Activated T-cell treated with anti-CD3 and anti-CD28 coated beads, Interleukin-2, amount 50 U/mL, for 24 hours (primary cell): ENCODE results near the gene KIF18B.
A peak's percentile ranks its signal among the peaks of the same experiment; 100 is the strongest.

Source experiments
- DNase-seq: peaks from one replicate; pipeline ENCODE4 v3.0.0-alpha.2; 2020
- H3K27ac Mint-ChIP-seq: 2 replicates; pipeline ENCODE4 v1.8.0; 2020; ENCODE audit warnings: mild to moderate bottlenecking, mixed read lengths
- H3K27me3 Mint-ChIP-seq: 2 replicates; pipeline ENCODE4 v1.8.0; 2020; ENCODE audit warnings: mixed read lengths
- H3K36me3 Mint-ChIP-seq: 2 replicates; pipeline ENCODE4 v1.8.0; 2020; ENCODE audit warnings: low read depth, mixed read lengths
- H3K4me1 Mint-ChIP-seq: 2 replicates; pipeline ENCODE4 v1.8.0; 2020; ENCODE audit warnings: low read depth, mixed read lengths
- H3K4me3 Mint-ChIP-seq: 2 replicates; pipeline ENCODE4 v1.8.0; 2020; ENCODE audit warnings: mild to moderate bottlenecking, moderate library complexity, mixed read lengths
- H3K9me3 Mint-ChIP-seq: 2 replicates; pipeline ENCODE4 v1.8.0; 2020; ENCODE audit warnings: mixed read lengths

Gene KIF18B

GRCh38 chr17:44921122-44921882 lies 26.3 kb downstream of the KIF18B start:
- peaks cover 24% of the 10 kb centered on the region for H3K27me3 Mint-ChIP-seq
- no peak overlapping the region for H3K27ac Mint-ChIP-seq
- H3K4me1 Mint-ChIP-seq: peaks cover 5% of the 10 kb centered on the region
- no peaks in the 10 kb centered on the region for H3K9me3 Mint-ChIP-seq
- no peak overlapping the region for H3K4me3 Mint-ChIP-seq
- peaks cover 11% of the 10 kb centered on the region for H3K36me3 Mint-ChIP-seq
- no peak for DNase-seq

- no peaks in the 10 kb centered on the region for H3K9me3 Mint-ChIP-seq
- H3K4me3 Mint-ChIP-seq: no peak overlapping the region
- H3K27me3 Mint-ChIP-seq: peaks cover 24% of the 10 kb centered on the region
- peaks cover 4% of the 10 kb centered on the region for H3K36me3 Mint-ChIP-seq
- no peak overlapping the region for H3K27ac Mint-ChIP-seq
- peaks cover 5% of the 10 kb centered on the region for H3K4me1 Mint-ChIP-seq
- DNase-seq: no peak
These were observed 27.0 kb downstream of the KIF18B start for GRCh38 chr17:44920565-44920940.

GRCh38 chr17:44919885-44920564 lies 27.5 kb downstream of the KIF18B start:
- Mint-ChIP-seq H3K27me3 (peaks cover 24% of the 10 kb centered on the region), H3K27ac (no peak overlapping the region), H3K4me1 (peaks cover 5% of the 10 kb centered on the region), H3K9me3 (no peaks in the 10 kb centered on the region), H3K4me3 (no peak overlapping the region), H3K36me3 (no peaks in the 10 kb centered on the region)
- DNase-seq: peak; percentile 68

GRCh38 chr17:44919411-44919810 lies 28.2 kb downstream of the KIF18B start:
- Mint-ChIP-seq H3K36me3 (no peaks in the 10 kb centered on the region), H3K4me1 (peaks cover 5% of the 10 kb centered on the region), H3K27me3 (peaks cover 30% of the 10 kb centered on the region), H3K4me3 (no peak overlapping the region), H3K9me3 (no peaks in the 10 kb centered on the region), H3K27ac (no peak overlapping the region)
- DNase-seq: no peak

- no peaks in the 10 kb centered on the region for H3K9me3 Mint-ChIP-seq
- no peak overlapping the region for H3K4me3 Mint-ChIP-seq
- H3K27me3 Mint-ChIP-seq: peaks cover 40% of the 10 kb centered on the region
These were observed 29.6 kb downstream of the KIF18B start for GRCh38 chr17:44918006-44918405.

GRCh38 chr17:44917456-44917855 lies 30.1 kb downstream of the KIF18B start:
- Mint-ChIP-seq H3K36me3 (no peaks in the 10 kb centered on the region), H3K4me1 (peaks cover 5% of the 10 kb centered on the region), H3K9me3 (no peaks in the 10 kb centered on the region), H3K27ac (no peak overlapping the region), H3K27me3 (peaks cover 40% of the 10 kb centered on the region), H3K4me3 (no peak overlapping the region)
- DNase-seq: no peak

More at GRCh38 chr17:44918006-44918405, 29.6 kb downstream of the KIF18B start:
- Mint-ChIP-seq H3K4me1 (peaks cover 5% of the 10 kb centered on the region), H3K36me3 (no peaks in the 10 kb centered on the region), H3K27ac (no peak overlapping the region)
- DNase-seq: no peak

GRCh38 chr17:44916781-44917241 lies 30.8 kb downstream of the KIF18B start:
- peaks cover 5% of the 10 kb centered on the region for H3K4me1 Mint-ChIP-seq
- no peaks in the 10 kb centered on the region for H3K9me3 Mint-ChIP-seq

GRCh38 chr17:44915862-44916780 lies 31.5 kb downstream of the KIF18B start:
- no peak for DNase-seq
- H3K27me3 Mint-ChIP-seq: peaks cover 41% of the 10 kb centered on the region
- H3K36me3 Mint-ChIP-seq: no peaks in the 10 kb centered on the region
- no peaks in the 10 kb centered on the region for H3K9me3 Mint-ChIP-seq
- H3K4me3 Mint-ChIP-seq: no peak overlapping the region
- H3K27ac Mint-ChIP-seq: no peak overlapping the region
- peaks cover 5% of the 10 kb centered on the region for H3K4me1 Mint-ChIP-seq

More at GRCh38 chr17:44916781-44917241, 30.8 kb downstream of the KIF18B start:
- H3K27ac Mint-ChIP-seq: no peak overlapping the region
- DNase-seq: no peak
- no peaks in the 10 kb centered on the region for H3K36me3 Mint-ChIP-seq
- no peak overlapping the region for H3K4me3 Mint-ChIP-seq
- H3K27me3 Mint-ChIP-seq: peaks cover 42% of the 10 kb centered on the region

- Mint-ChIP-seq H3K4me3 (no peak within 1 kb of the TSS), H3K27ac (no peak within 1 kb of the TSS), H3K27me3 (peaks cover 41% of the 10 kb centered on the region), H3K4me1 (peaks cover 11% of the 10 kb centered on the region), H3K9me3 (no peaks in the 10 kb centered on the region), H3K36me3 (no peaks in the 10 kb centered on the region)
- DNase-seq: no peak
These were observed 32.2 kb downstream of the KIF18B start, which contains the start of gene GFAP for GRCh38 chr17:44915321-44915726. Gene GFAP (minus strand): TSS chr17:44915500. CDS start chr17:44915486, 14 bp downstream.

GRCh38 chr17:44914698-44915271 lies 32.8 kb downstream of the KIF18B start:
- H3K9me3 Mint-ChIP-seq: no peaks in the 10 kb centered on the region
- no peaks in the 10 kb centered on the region for H3K36me3 Mint-ChIP-seq
- no peak for DNase-seq
- no peak overlapping the region for H3K27ac Mint-ChIP-seq
- H3K4me3 Mint-ChIP-seq: no peak overlapping the region
- peaks cover 39% of the 10 kb centered on the region for H3K27me3 Mint-ChIP-seq
- peaks cover 6% of the 10 kb centered on the region for H3K4me1 Mint-ChIP-seq

GRCh38 chr17:44914148-44914547 lies 33.4 kb downstream of the KIF18B start:
- peaks cover 6% of the 10 kb centered on the region for H3K4me1 Mint-ChIP-seq

GRCh38 chr17:44913676-44914075 lies 33.9 kb downstream of the KIF18B start:
- DNase-seq: no peak
- no peaks in the 10 kb centered on the region for H3K36me3 Mint-ChIP-seq
- H3K27ac Mint-ChIP-seq: no peak overlapping the region
- peaks cover 6% of the 10 kb centered on the region for H3K4me1 Mint-ChIP-seq
- H3K27me3 Mint-ChIP-seq: peaks cover 39% of the 10 kb centered on the region
- no peaks in the 10 kb centered on the region for H3K9me3 Mint-ChIP-seq
- no peak overlapping the region for H3K4me3 Mint-ChIP-seq

More at GRCh38 chr17:44914148-44914547, 33.4 kb downstream of the KIF18B start:
- Mint-ChIP-seq H3K9me3 (no peaks in the 10 kb centered on the region), H3K36me3 (no peaks in the 10 kb centered on the region), H3K27ac (no peak overlapping the region), H3K27me3 (peaks cover 39% of the 10 kb centered on the region), H3K4me3 (no peak overlapping the region)
- DNase-seq: no peak

GRCh38 chr17:44912763-44913544 lies 34.6 kb downstream of the KIF18B start:
- Mint-ChIP-seq H3K27me3 (peaks cover 39% of the 10 kb centered on the region), H3K4me3 (no peak overlapping the region), H3K36me3 (no peaks in the 10 kb centered on the region), H3K4me1 (peaks cover 6% of the 10 kb centered on the region), H3K9me3 (no peaks in the 10 kb centered on the region), H3K27ac (no peak overlapping the region)
- no peak for DNase-seq
